Measurements from ENCODE around the gene HS3ST3A1.

Gene HS3ST3A1

GRCh38 chr17:13597723-13598347 is 3.9 kb downstream of the HS3ST3A1 start:
- DNase-seq, result no peak

DNA sequence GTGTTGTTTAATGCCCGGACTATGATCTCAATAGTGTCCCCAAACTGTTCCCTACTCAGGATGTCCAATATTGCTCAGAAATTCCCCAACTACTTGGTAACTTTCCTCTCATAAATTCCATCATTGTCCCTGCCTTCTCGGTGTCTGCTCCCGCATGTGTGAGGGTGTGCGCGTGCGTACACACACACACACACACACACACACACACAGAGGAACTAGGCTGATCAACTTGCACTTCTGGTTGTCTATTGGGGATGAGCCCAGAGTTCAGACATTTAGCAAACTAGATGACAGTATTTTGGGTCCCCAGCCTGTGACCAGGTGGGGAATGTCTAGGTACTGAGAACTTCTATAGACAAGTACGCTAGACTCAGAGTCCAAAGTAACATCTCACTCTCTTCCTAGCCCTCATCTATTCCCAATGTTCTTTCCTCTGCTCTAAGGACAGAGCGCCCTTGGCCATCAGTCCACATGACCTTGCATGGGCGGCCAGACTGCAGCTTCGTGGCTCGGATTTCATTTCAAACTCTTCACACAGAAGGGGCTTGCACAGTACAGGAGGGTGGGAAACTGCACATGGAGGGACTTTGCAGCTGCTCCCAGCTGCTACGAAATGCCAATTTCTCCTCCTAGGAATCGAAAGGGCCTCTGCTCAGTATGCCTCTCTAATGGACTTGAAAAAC is 5.3 kb downstream of the HS3ST3A1 start:
- no peak for DNase-seq

DNA sequence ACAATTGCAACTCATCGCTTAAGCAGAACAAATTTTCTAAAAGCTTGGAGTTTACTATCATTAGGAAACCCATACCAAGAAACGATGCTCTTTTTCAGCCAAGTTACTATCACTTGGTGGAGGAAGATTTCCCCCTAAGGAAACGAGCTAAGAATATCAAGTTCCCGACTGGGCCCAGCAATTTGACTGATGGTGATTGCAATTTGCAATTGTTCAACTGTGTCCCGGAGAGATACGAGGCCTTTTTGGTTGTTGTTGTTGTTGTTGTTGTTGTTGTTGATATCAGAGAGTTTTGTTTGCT is 6.2 kb downstream of the HS3ST3A1 start:
- no peak for DNase-seq

DNA sequence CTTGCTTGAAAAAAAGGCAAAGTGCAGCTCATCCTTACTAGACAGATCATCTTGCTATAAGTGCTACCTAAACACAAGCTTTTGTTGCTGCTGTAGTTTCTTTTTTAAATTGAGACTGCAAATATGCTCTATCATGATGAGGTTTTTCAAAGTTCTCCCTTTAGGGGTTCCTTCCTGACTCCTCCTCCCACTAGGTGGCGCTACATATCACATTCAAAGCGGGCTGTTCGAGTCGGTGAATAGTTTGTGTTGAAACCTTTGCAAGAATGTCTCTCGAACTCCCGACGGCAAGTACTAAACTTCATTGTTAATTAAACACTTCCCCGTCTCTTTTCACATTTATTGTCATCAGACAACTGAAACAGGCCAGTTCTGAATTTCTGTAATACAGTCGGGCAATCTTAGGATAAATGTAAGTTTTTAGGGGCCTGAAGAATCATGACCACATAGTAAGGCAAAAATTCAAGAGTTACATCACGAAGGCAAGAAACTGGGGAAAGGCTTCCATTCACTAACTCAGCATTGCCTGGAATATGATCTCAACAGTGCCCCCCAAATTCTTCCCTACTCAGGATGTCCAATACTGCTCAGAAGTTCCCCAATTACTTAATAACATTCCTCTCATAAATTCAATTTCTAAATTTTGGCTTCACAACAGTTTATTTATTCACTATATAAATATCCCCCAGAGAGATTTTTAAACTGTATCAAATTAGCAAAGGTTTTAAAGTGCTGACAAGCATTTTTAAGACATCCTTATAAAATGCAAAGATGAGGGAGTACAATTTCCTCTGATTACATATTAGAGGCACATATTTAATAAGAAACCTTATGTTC is 6.7 kb downstream of the HS3ST3A1 start:
- peak; percentile 43 for DNase-seq

- DNase-seq, result no peak
These were observed 7.4 kb downstream of the HS3ST3A1 start for GRCh38 chr17:13594310-13594709.

DNA sequence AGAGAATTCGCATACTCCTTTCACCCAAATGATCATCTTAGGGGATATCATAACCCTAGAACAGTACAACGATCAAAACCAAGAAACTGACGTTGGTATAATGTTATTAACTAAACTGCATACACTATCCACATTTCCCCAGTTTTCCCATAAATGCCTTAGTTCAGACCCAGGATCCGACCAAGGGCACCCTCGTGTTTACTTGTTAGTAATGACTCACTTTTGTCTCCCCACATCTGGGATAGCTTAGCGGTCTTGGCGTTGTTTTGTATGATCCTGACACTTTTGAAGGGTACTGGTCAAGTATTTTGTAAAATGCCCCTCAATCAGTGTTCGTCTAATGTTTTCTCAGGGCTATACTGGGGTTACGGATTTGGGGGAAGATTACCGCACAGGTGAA is 8.0 kb downstream of the HS3ST3A1 start:
- no peak for DNase-seq

DNA sequence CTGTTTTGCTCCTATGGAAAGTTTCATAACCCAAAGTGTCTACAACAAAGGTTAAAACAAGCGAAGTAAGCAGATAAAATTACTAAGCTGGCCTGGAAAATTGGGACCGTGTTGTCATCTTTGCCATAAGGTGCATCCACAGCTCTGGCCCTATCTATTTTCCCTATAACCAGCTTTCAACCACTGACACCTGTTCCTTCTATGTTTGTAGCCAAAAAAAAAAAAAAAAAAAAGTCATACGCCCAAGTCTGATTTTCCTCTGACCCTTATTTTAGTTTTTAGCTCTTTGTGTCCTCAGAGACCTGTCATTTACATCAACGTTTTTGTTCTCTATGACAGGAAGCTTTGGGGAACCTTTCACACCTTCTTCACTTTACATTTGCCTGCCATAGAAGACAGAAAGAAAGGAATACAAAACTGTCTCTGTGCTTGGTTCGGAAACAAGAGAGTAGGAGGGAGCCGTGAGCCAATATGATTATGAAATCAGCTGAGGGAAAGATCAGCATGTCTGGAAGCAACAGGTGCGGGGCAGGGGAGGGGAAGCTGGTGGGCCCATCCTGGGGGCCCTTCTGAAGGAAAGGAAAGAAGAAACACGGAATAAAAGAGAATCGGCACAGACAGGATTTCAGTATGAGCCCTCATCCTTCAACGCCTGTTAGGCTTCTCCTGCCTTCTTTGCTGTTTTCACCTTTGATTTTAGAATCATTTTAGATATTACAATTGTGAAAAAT is 8.5 kb downstream of the HS3ST3A1 start:
- no peak for DNase-seq

- DNase-seq, result no peak
These were observed 9.3 kb downstream of the HS3ST3A1 start for GRCh38 chr17:13592427-13592826.

DNA sequence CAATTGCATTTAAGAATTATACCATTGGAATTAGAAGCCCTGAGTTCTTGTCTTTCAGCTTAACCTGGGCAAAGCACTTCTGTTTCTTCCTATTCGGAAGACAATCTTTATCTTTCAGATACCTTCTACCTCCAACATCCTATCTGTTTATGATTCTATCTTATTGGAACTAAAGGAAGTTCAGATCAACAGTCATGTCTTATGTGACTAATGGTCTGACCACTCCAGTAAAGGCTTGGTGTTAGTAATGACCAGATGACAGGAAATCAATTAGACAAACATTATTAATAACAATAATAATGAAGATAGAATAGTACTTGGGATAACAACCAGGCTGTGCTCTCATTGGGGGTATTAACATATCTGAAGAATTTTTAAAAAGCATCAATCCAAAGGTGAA is 11.3 kb downstream of the HS3ST3A1 start:
- no peak for DNase-seq

- DNase-seq, result no peak
These were observed 12.1 kb downstream of the HS3ST3A1 start for GRCh38 chr17:13589658-13590057.

DNA sequence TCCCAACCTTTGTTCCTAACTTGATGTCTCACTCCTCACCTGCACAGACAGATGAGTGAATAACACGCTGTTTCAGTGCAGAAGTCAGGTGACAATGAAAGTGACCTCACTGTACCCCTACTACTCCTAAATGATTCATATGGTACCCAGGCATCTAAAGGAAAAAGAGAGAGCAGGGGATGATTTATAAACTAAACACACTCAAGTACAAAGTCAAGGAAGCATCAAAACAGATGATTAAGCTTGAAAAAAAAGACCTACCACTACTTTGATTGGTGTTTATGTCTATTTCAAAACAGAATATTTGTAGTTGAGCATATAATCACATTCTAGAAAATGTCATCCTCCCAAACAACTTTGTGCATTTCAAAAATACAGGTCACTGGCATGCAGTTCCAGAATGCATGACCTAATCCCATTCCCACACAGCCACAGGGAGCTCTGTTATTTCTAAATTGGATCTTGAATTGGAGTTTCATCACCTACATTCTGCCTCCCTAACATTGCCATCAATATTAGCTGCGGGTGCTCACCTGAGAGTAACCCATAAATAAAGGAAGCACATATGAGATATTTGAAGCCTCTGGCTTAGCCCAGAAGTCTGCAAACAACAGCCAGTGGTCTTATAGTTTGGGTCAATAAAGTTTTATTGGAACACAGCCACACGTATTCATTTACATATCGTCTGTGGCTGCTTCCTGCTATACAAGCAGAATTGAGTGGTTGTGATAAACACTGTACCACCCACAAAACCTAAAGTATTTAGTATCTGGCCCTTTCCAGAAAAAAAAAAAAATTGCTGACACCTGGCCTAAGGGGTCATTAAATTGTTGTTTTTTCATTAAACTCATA is 14.0 kb downstream of the HS3ST3A1 start:
- no peak for DNase-seq

- no peak for DNase-seq
These were observed 17.0 kb downstream of the HS3ST3A1 start for GRCh38 chr17:13584701-13585080.

DNA sequence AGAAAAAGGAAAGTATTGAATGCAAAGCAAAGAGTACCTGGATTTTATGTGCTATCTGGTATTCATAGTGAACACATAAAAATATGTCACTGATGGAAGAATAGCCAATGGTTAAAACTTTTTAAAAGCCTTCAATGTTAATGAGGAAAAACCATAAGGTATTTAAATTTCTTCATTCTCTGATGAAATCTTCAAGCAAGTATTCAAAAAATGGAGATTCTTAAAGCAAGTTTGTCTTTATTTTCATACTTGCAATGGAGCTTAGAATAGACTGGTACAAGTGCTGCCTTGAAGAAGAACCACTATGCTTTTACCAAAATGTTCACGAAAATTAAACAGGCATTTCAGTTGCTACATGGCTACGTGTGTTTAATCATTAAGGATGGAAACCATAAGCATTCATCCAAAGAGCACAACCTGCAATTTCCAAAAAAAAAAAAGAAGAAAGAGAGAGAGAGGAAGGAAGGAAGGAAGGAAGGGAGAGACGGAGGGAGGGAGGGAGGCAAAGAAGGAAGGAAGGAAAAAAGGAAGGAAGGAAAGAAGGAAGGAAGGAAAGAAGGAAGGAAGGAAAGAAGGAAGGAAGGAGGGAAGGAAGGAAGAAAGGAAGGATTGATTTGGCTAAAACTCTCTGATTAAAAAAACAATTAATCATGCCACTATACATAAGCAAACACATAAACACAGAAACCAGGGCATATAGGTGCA is 17.6 kb downstream of the HS3ST3A1 start:
- DNase-seq, result no peak

DNA sequence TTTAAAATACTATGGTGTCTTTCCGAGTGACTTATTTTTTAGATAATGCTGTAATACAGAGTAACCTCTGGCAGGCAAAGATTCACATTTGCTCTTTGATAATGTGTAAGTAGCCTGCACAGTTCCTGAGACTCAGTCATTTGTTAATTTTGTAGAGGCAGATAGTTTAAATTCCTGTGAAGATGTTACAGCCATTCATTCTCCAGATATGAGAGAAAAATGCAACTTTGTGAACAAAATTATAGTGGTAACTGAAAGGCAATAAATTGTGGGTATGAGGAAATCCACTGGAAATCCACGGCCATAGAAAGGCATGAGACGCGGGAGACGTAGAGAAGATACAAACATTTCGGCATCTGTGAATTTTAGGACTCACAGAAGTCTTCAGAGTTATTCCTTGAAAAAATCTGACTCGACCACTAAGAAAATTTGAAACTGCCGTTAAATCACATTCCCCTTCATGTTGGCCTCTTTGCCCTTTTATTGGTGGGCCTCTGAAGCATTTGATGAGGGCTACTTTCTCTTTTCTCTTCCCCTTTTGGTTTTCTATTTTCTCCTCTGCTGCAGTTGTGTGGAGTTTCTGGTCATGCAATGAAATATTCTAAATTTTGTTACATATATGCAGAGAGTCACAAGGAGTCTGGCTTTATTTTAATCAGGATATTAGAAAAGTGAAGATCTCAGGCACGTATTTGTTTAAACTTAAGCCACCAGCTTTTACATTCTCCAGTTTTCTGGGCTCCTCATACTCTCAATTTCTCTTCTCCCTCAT is 18.8 kb downstream of the HS3ST3A1 start:
- no peak for DNase-seq

GRCh38 chr17:13581925-13582324 is 19.8 kb downstream of the HS3ST3A1 start:
- DNase-seq, result no peak

- DNase-seq, result no peak
These were observed 20.9 kb downstream of the HS3ST3A1 start for GRCh38 chr17:13580790-13581189.

DNA sequence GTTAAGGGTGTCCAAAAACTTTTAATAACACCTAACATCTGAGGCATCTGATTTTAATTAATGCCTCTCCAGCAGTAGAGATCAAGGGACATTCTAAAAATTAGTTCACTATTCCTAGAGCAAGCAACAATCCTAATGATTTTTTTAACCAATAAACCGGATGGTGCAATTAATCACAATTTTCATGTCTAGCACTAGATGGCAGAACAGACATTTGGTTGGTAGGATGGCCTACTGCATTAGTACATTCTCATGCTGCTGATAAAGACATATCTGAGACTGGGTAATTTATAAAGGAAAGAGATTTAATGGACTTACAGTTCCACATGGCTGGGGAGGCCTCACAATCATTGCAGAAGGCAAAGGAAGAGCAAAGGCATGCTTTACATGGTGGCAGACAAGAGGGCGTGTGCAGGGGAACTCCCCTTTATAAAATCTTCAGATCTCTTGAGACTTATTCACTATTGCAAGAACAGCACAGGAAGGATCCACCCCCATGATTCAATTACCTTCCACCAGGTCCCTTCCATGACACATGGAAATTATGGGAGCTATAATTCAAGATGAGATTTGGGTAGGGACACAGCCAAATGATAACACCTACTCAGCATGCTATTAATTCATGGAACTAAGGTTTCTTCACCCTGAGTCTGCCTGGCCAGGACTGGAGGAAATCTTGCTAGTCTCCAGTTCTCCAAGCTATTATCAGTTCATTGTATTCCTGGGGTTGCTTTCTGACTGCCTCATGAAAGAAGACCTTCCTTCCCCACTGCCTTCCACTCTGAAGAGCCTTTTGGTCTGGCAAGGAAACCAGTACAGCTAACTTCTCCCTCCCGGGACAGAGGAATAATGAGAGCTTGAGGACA is 24.8 kb downstream of the HS3ST3A1 start:
- no peak for DNase-seq

DNA sequence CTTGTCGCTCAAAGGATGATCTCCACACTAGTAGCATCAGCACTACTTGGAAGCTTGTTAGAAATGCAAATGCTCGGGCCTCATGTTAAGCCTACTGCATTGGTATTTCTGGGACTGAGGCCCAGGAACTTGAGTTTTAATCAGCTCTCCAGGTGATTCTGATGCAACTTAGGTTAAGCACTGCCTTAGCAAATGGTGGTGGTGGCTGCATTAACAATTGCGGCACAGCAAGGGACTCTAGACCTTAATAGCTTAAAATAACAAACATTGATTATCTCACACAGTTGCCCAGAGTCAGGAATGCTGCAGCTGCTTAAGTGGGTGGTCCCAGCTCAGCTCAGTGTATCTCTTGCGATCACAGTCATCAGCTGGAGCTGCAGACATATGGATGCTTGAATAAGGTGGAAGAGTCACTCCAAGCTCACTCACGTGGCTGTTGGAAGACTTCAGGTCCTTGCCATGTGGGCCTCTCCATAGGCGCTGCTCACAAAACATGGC is 25.8 kb downstream of the HS3ST3A1 start:
- DNase-seq, result no peak

GRCh38 chr17:13575466-13575865 is 26.3 kb downstream of the HS3ST3A1 start:
- no peak for DNase-seq

DNA sequence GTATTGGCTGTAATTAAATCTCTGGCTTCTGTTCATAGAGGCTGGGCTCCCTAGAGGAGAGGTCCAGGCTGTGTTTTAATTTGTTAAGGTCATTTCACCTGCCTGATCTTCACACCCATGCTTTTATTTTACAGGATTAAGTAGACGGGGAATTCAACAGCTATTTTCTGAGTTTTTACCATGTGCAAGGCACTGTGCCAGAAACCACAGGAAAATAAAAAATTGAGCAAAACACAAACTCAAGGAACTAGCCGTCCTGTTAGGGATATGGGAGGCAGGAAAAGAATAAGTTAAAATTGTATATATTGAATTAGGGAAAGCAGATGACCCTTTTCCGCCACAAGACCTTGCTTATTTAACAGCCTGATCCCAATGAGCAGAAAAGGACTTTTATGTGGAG is 29.1 kb downstream of the HS3ST3A1 start:
- DNase-seq, result no peak
